ENCODE measurements around the gene COX7A2. TPM values are rescaled to one million over a fixed set of nuclear protein-coding genes. Genes with fewer than 3 reads are reported as not detected.
A peak's percentile ranks its signal among the peaks of the same experiment; 100 is the strongest.

Gene COX7A2
- total and polyA plus RNA-seq, 4 donors = 199 to 1,052 (median 305) TPM

DNA sequence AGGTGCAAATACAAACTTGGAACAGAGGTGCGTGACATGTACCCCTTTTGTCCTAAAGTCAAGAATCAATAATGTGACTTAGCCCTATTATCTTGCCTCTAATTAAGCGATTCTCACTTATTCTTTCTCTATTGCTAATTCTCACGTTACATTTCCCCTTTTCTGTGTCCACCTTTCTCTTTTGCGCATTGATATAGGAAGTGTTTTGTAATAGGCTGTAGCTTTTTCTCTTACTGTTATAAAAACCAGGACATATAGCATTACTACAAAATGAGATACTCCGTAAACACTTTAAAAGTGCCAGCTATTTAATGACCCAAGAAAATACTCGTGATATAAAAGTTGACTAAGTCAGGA lies 41.7 kb upstream of the COX7A2 start:
- H3K36me3 ChIP-seq (ENCODE audit: control insufficient read depth in 1 of 2, insufficient read depth in 2 of 2, low read length in 1 of 2) = no peaks in the 10 kb centered on the region
- intact Hi-C loops (cut with DNase I) = loop anchor here in 1 of 2 donors (5.0 kb wide), 1 partner anchor 217 kb away; no protein-coding TSS in a partner anchor
- H3K9me3 ChIP-seq (ENCODE audit: control insufficient read depth, low read length) = no peaks in the 10 kb centered on the region
- H3K4me1 ChIP-seq (ENCODE audit: control insufficient read depth in 1 of 2, insufficient read depth in 2 of 2, low read length in 2 of 2) = peaks cover 0 to 2% of the 10 kb centered on the region in 2 donors
- H3K27me3 ChIP-seq (ENCODE audit: control insufficient read depth in 1 of 2, insufficient read depth in 2 of 2, low read length in 1 of 2) = no peaks in the 10 kb centered on the region
- DNase-seq (no peak), ATAC-seq (ENCODE audit: low FRiP score) (no peak)
- H3K27ac ChIP-seq (ENCODE audit: low read depth in 1 of 2, low read length in 2 of 2) = peak overlapping the region in 1 of 2 donors; percentile 78
- 0 to 1% methylated on average over 6 of the region's 6 CpGs for WGBS, 2 donors
- H3K4me3 ChIP-seq (ENCODE audit: low read length in 2 of 2) = peak overlapping the region; percentile 83 to 91

DNA sequence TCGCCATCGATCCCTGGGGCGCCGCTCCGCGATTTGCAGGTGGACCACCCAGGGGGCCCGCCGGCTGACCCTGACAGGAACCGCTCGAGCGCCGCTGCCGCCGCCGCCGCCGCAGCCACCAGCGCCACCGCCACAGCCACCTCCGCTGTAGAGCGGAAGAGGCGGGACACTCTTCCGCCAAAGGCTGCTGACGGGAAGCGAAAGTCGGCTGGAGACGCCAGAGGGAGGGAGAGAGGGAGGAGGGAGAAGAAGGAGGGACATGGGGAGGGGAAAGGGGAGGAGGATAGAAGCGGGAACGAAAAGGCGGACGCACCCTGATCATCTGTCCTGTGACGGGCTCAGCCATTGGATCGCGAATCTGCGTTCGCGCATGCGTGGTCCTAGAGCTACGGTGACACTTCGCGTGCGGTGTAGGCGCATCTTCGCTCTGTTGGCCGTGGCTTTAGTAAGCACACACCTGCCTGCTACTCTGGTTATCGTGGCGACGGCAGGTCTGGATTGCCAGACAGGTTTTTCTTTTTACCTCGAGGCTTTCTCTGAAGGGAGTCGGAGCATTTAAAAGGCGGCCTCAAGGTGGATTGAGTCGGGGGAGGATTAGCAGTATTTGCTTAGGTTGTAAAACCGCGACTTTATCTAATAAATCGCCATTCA lies 41.2 kb upstream of the COX7A2 start, which contains the start of gene TMEM30A:
TSS of gene TMEM30A (minus strand) at position 161 of the 651 bp plus-strand sequence. CDS start at position 7, 154 bp downstream.
- WGBS, 2 donors = 0 to 1% methylated on average over 51 to 55 of the region's 55 CpGs
- DNase-seq (peak; percentile 98), ATAC-seq (ENCODE audit: low FRiP score) (peak; percentile 100)
- H3K27ac ChIP-seq (ENCODE audit: low read depth in 1 of 2, low read length in 2 of 2) = peak within 1 kb of the TSS in 1 of 2 donors; percentile 87
- no peaks in the 10 kb centered on the region for H3K27me3 ChIP-seq (ENCODE audit: control insufficient read depth in 1 of 2, insufficient read depth in 2 of 2, low read length in 1 of 2)
- H3K4me1 ChIP-seq (ENCODE audit: control insufficient read depth in 1 of 2, insufficient read depth in 2 of 2, low read length in 2 of 2) = peaks cover 0 to 2% of the 10 kb centered on the region in 2 donors
- peak within 1 kb of the TSS; percentile 83 to 94 for H3K4me3 ChIP-seq (ENCODE audit: low read length in 2 of 2)
- intact Hi-C loops (cut with DNase I) = loop anchor here in 1 of 2 donors (5.0 kb wide), 2 partner anchors 208 to 218 kb away; partner anchors contain the start of gene FILIP1
- no peaks in the 10 kb centered on the region for H3K9me3 ChIP-seq (ENCODE audit: control insufficient read depth, low read length)
- H3K36me3 ChIP-seq (ENCODE audit: control insufficient read depth in 1 of 2, insufficient read depth in 2 of 2, low read length in 1 of 2) = no peaks in the 10 kb centered on the region

DNA sequence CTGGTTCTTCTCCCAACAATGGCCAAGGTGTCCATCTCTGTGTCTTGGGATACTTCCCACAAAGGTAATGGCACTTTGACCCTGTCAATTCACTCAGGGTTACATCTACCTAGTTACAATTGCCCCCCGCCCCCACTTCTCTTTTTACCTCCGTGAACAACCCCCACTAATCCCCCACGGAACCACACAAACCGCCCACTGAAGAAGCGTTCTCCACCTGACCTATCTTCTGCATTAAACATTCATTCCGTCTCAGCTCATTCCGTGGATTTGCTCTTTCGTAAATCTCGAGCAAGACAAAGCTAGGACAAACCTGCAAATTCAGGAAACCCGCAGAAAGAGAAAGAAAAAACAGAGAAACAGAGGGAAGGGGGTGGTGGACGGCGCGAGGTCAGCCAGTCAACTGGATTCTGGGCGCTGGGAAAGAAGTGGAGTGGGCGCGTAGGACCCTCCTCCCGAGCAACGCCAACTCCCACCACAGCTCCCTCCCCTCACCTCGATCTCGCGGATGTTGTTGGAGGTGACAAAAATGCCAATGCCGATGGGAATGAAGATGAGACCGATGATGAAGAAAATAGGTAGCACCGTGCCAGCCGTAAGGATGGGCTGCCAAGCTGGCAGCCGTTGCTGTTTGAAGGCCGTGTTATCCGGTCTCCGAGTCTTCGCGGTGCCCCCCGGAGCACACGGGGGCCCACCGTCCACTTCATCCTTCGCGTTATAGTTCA lies 40.5 kb upstream of the COX7A2 start:
- Histone ChIP-seq H3K36me3 (ENCODE audit: control insufficient read depth in 1 of 2, insufficient read depth in 2 of 2, low read length in 1 of 2) (no peaks in the 10 kb centered on the region), H3K4me1 (ENCODE audit: control insufficient read depth in 1 of 2, insufficient read depth in 2 of 2, low read length in 2 of 2) (peaks cover 0 to 5% of the 10 kb centered on the region in 2 donors), H3K27me3 (ENCODE audit: control insufficient read depth in 1 of 2, insufficient read depth in 2 of 2, low read length in 1 of 2) (no peaks in the 10 kb centered on the region), H3K27ac (ENCODE audit: low read depth in 1 of 2, low read length in 2 of 2) (peak overlapping the region in 1 of 2 donors; percentile 87), H3K9me3 (ENCODE audit: control insufficient read depth, low read length) (no peaks in the 10 kb centered on the region), H3K4me3 (ENCODE audit: low read length in 2 of 2) (peak overlapping the region; percentile 78 to 94)
- peak in 1 of 2 donors; percentile 54 for DNase-seq
- WGBS, 2 donors = 0 to 1% methylated on average over 36 of the region's 36 CpGs
- intact Hi-C loops (cut with DNase I) = loop anchor here in 1 of 2 donors (5.0 kb wide), 1 partner anchor 208 kb away; the partner anchor contains the start of gene FILIP1
- peak; percentile 36 for ATAC-seq (ENCODE audit: low FRiP score)

DNA sequence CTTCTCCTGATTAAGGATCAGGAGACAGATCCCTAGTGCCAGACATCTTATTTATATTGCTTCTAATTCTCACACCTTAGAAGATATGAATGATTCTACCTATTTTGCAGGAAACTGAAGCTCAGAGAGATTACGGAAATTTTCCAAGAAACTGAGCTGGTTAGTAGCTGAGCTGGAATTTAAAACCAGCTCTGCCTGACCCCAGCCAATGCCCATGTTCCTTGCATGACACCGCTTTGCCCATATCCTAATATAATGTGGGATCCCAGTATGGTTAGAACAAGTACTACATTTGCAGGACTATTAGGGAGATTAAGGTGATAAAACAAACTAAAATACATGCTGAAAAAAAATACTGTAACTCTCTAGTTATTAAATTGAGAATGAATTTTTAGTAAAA lies 39.1 kb upstream of the COX7A2 start:
- intact Hi-C loops (cut with DNase I) = loop anchor here in 1 of 2 donors (5.0 kb wide), 1 partner anchor 210 kb away; the partner anchor contains the start of gene FILIP1
- ATAC-seq (ENCODE audit: low FRiP score) = no peak
- no peaks in the 10 kb centered on the region for H3K36me3 ChIP-seq (ENCODE audit: control insufficient read depth in 1 of 2, insufficient read depth in 2 of 2, low read length in 1 of 2)
- peak overlapping the region; percentile 48 to 56 for H3K4me3 ChIP-seq (ENCODE audit: low read length in 2 of 2)
- no peak for DNase-seq
- H3K9me3 ChIP-seq (ENCODE audit: control insufficient read depth, low read length) = no peaks in the 10 kb centered on the region
- H3K4me1 ChIP-seq (ENCODE audit: control insufficient read depth in 1 of 2, insufficient read depth in 2 of 2, low read length in 2 of 2) = peaks cover 0 to 9% of the 10 kb centered on the region in 2 donors
- 29 to 34% methylated on average over 2 of the region's 2 CpGs for WGBS, 2 donors
- H3K27ac ChIP-seq (ENCODE audit: low read depth in 1 of 2, low read length in 2 of 2) = no peak overlapping the region
- H3K27me3 ChIP-seq (ENCODE audit: control insufficient read depth in 1 of 2, insufficient read depth in 2 of 2, low read length in 1 of 2) = no peaks in the 10 kb centered on the region

DNA sequence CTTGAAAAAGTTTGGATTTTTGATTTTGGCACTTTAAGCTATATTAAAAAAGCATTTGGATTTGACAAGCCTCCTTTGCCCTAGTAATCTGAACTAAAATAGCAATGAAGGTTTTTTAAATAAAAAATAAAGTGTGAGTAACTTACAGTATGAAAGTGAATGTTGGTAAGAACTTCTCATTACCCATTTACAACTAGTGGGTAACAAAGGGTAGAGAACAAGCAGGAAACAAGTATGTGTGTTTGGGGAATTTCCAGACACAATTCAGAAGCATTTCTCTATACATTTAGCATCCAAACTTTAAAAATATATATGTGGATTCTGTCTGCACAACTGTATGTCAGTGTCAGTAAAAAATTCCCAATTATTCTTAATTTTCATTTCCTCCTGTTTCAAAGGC lies 38.1 kb upstream of the COX7A2 start:
- no peak overlapping the region for H3K27ac ChIP-seq (ENCODE audit: low read depth in 1 of 2, low read length in 2 of 2)

DNA sequence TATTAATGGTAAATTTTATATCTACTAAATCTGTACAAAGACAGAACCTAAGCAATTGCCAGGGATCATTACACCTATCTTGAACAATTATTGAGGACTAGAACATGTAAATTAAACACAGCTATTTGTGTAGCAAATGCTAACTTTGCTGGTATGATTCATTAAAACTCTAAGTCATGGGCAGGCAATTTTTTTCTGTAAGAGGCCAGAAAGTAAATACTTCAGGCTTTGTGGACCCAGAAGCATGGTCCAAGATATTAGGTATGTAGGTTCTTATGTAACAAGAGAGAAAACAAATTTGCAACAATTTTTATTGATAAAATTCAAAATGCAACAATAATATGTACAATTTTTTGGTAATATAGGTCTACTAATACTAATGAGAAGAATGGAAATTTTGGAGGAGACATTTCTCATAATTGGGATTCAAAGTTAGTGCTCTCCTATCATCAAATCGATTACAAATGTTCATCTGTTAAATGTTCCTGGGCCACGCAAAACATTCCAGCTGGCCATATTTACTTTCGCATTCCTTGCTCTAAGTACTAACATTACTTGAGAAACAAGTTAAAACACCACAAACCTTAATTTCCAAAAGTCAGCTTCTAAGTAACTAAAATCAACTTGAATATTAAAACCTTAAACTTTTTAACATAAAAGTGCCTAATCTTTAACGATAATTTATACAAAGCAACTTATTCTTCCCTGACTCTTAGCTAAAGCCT lies 36.7 kb upstream of the COX7A2 start:
- no peak overlapping the region for H3K27ac ChIP-seq (ENCODE audit: low read depth in 1 of 2, low read length in 2 of 2)
- no peaks in the 10 kb centered on the region for H3K9me3 ChIP-seq (ENCODE audit: control insufficient read depth, low read length)
- no peaks in the 10 kb centered on the region for H3K36me3 ChIP-seq (ENCODE audit: control insufficient read depth in 1 of 2, insufficient read depth in 2 of 2, low read length in 1 of 2)
- 24 to 35% methylated on average over 4 of the region's 4 CpGs for WGBS, 2 donors
- intact Hi-C loops (cut with DNase I) = loop anchor here in 1 of 2 donors (5.0 kb wide), 1 partner anchor 212 kb away; the partner anchor contains the start of gene FILIP1
- H3K4me1 ChIP-seq (ENCODE audit: control insufficient read depth in 1 of 2, insufficient read depth in 2 of 2, low read length in 2 of 2) = peaks cover 0 to 18% of the 10 kb centered on the region in 2 donors
- no peaks in the 10 kb centered on the region for H3K27me3 ChIP-seq (ENCODE audit: control insufficient read depth in 1 of 2, insufficient read depth in 2 of 2, low read length in 1 of 2)
- DNase-seq = no peak
- no peak for ATAC-seq (ENCODE audit: low FRiP score)
- peak overlapping the region in 1 of 2 donors; percentile 54 for H3K4me3 ChIP-seq (ENCODE audit: low read length in 2 of 2)

More for the DNA sequence above, 38.1 kb upstream of the COX7A2 start:
- no peak for ATAC-seq (ENCODE audit: low FRiP score)
- intact Hi-C loops (cut with DNase I) = loop anchor here in 1 of 2 donors (5.0 kb wide), 1 partner anchor 211 kb away; the partner anchor contains the start of gene FILIP1
- no peak for DNase-seq
- Histone ChIP-seq H3K27me3 (ENCODE audit: control insufficient read depth in 1 of 2, insufficient read depth in 2 of 2, low read length in 1 of 2) (no peaks in the 10 kb centered on the region), H3K36me3 (ENCODE audit: control insufficient read depth in 1 of 2, insufficient read depth in 2 of 2, low read length in 1 of 2) (no peaks in the 10 kb centered on the region), H3K4me3 (ENCODE audit: low read length in 2 of 2) (peak overlapping the region in 1 of 2 donors; percentile 31), H3K9me3 (ENCODE audit: control insufficient read depth, low read length) (no peaks in the 10 kb centered on the region), H3K4me1 (ENCODE audit: control insufficient read depth in 1 of 2, insufficient read depth in 2 of 2, low read length in 2 of 2) (peaks cover 0 to 12% of the 10 kb centered on the region in 2 donors)

DNA sequence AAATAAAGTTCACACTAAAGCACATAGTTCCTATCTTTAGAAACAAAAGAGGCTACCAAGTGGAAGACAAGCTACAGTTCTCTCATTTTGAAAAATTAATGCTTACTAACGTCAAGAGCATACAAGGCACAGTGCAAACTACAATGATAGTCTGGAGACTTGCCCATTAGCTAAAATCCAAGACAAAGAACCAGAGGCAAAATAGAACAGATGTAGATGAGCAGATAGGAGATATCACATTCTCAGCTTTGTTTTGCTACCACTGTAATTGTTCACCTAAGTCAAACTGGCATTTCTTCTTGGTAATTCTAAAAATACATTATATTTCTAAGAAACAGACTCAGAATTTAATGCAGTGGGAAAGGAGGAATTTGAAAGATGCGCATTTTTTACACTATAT lies 35.8 kb upstream of the COX7A2 start:
- Histone ChIP-seq H3K27me3 (ENCODE audit: control insufficient read depth in 1 of 2, insufficient read depth in 2 of 2, low read length in 1 of 2) (no peaks in the 10 kb centered on the region), H3K27ac (ENCODE audit: low read depth in 1 of 2, low read length in 2 of 2) (no peak overlapping the region), H3K4me3 (ENCODE audit: low read length in 2 of 2) (peak overlapping the region in 1 of 2 donors; percentile 1), H3K36me3 (ENCODE audit: control insufficient read depth in 1 of 2, insufficient read depth in 2 of 2, low read length in 1 of 2) (no peaks in the 10 kb centered on the region), H3K9me3 (ENCODE audit: control insufficient read depth, low read length) (no peaks in the 10 kb centered on the region), H3K4me1 (ENCODE audit: control insufficient read depth in 1 of 2, insufficient read depth in 2 of 2, low read length in 2 of 2) (peaks cover 0 to 18% of the 10 kb centered on the region in 2 donors)
- 45 to 51% methylated on average over 2 of the region's 2 CpGs for WGBS, 2 donors
- intact Hi-C loops (cut with DNase I) = no loop called here
- ATAC-seq (ENCODE audit: low FRiP score) (no peak), DNase-seq (no peak)

DNA sequence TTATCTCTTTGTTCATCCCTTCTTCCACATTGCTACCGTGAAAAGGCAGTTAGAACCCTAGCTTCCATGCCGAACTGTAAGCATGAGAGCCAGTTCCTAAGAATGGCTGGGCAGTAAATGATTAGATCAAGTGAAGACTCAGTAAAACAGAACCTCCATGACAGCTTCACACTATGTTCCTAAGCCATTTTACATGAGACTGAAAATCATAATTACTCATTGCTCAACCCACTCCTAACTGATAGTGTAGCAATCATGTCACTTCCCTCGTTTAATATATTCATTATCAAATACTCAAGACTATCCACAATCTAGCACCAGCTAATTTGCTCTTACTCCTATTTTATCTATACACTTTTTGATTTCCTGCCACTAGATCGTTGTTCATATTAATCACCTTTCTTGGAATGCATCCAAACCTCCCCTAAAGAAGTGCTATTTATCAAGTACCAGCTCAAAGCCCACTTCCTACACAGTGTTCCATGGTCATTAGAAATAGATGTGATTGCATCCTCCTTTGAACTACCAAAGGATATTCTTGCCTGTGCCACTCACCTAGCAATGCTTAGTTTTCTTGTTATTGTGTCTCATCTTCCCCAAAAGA lies 35.0 kb upstream of the COX7A2 start:
- intact Hi-C loops (cut with DNase I) = no loop called here
- no peak for DNase-seq
- Histone ChIP-seq H3K9me3 (ENCODE audit: control insufficient read depth, low read length) (no peaks in the 10 kb centered on the region), H3K27me3 (ENCODE audit: control insufficient read depth in 1 of 2, insufficient read depth in 2 of 2, low read length in 1 of 2) (no peaks in the 10 kb centered on the region), H3K27ac (ENCODE audit: low read depth in 1 of 2, low read length in 2 of 2) (no peak overlapping the region), H3K36me3 (ENCODE audit: control insufficient read depth in 1 of 2, insufficient read depth in 2 of 2, low read length in 1 of 2) (no peaks in the 10 kb centered on the region), H3K4me1 (ENCODE audit: control insufficient read depth in 1 of 2, insufficient read depth in 2 of 2, low read length in 2 of 2) (peaks cover 0 to 20% of the 10 kb centered on the region in 2 donors), H3K4me3 (ENCODE audit: low read length in 2 of 2) (no peak overlapping the region)
- 43 to 45% methylated on average over 4 of the region's 4 CpGs for WGBS, 2 donors
- ATAC-seq (ENCODE audit: low FRiP score) = no peak
